GM04503 (cell line): ENCODE data around the gene MAPKAPK3.

Experiments
- DNase-seq: peaks from one replicate; pipeline ENCODE4 v3.0.0-alpha.2; 2012; ENCODE audit warnings: low read depth

MAPKAPK3 gene

DNA sequence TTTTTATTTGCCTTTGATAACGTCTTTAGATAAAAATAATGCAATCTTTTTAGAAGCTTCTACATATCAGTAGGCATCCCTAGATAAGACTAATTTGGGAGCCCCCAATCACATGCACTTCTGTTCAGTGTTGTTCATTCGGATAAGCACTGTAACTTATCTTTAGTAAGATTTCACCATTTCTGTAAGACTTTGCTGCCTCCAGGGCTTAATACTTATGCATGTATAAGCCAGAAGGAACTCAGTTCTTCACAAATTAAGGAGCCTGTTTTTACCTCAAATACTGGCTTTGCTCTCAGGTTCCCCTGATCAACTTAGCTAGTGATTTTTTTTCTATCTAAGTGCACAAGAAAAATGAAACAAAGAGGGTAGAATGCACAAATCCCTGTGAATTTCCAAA lies 78.1 kb downstream of the MAPKAPK3 start:
- no peak for DNase-seq

DNA sequence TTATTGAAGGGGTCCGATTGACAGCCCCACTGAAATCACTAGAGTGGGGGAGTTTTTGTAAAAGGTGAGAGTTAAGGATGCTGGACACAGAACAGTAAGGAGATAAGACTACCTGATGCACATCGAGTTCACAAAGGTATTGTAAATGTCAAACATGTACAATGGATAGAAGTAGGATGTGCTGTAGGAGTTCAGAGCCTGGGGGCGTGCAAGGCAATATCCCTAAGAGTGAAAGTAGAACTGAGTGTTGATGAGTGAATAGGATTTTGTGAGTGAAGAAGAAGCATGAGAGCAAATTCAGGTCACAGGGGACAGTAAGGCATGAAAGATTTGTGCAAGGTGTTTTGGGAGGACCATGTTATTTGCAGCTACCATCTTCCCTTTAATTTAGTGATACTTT lies 79.3 kb downstream of the MAPKAPK3 start:
- no peak for DNase-seq

DNA sequence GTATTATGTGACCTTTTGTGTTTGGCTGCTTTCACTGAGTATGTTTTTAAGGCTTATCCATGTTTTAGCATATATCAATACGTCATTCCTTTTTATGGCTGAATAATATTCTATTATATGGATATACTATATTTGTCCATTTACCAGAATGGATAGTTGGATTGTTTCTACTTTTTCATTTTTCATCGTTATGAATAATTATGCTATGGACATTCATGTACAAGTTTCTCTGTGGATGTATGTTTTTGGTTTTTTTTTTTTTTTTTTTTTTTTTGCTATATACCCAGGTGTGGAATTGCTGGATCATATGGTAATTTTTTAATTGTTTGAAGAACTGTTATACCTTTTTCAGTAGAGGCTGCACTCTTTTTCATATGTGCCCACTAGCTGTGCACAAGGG lies 81.3 kb downstream of the MAPKAPK3 start:
- no peak for DNase-seq
